H9 (cell line): ENCODE results near the gene CCSER1. TPM values are rescaled to one million over a fixed set of nuclear protein-coding genes. Genes with fewer than 3 reads are reported as not detected.

ENCODE experiments used
- DNase-seq: peaks from one replicate; pipeline ENCODE4 v3.0.0-alpha.2; 2017
- H2AFZ ChIP-seq: one replicate; pipeline ENCODE4 v1.6.1; 2013; ENCODE audit warnings: mild to moderate bottlenecking, low read length, control low read depth, moderate library complexity
- H2AK5ac ChIP-seq: 2 replicates; pipeline ENCODE4 v1.6.1; 2013; ENCODE audit warnings: low read length, control low read depth, mixed read lengths; ENCODE audit not compliant: insufficient read length
- H2BK120ac ChIP-seq: one replicate; pipeline ENCODE4 v1.6.1; 2013; ENCODE audit warnings: low read depth, mild to moderate bottlenecking, low read length, control low read depth, inconsistent platforms; ENCODE audit not compliant: poor library complexity, severe bottlenecking
- H2BK12ac ChIP-seq: 2 replicates; pipeline ENCODE4 v1.6.1; 2013; ENCODE audit warnings: low read length, control low read depth, mixed read lengths, low read depth; ENCODE audit not compliant: insufficient read length
- H2BK15ac ChIP-seq: 2 replicates; pipeline ENCODE4 v1.6.1; 2013; ENCODE audit warnings: low read depth, low read length, control low read depth
- H2BK20ac ChIP-seq: one replicate; pipeline ENCODE4 v1.6.1; 2013; ENCODE audit warnings: low read depth, mild to moderate bottlenecking, low read length, control low read depth, inconsistent platforms; ENCODE audit not compliant: poor library complexity, severe bottlenecking
- H2BK5ac ChIP-seq: 2 replicates; pipeline ENCODE4 v1.6.1; 2013; ENCODE audit warnings: low read length, control low read depth, mixed read lengths; ENCODE audit not compliant: insufficient read length
- H3K14ac ChIP-seq: 2 replicates; pipeline ENCODE4 v1.6.1; 2013; ENCODE audit warnings: low read length, control low read depth; ENCODE audit not compliant: insufficient read depth
- H3K18ac ChIP-seq: 2 replicates; pipeline ENCODE4 v1.6.1; 2013; ENCODE audit warnings: low read depth, mild to moderate bottlenecking, mixed read lengths, low read length, control low read depth; ENCODE audit not compliant: insufficient read length
- H3K23ac ChIP-seq: 2 replicates; pipeline ENCODE4 v1.6.1; 2013; ENCODE audit warnings: low read length, control low read depth, mixed read lengths, low read depth; ENCODE audit not compliant: insufficient read length
- H3K23me2 ChIP-seq: 2 replicates; pipeline ENCODE4 v1.6.1; 2013; ENCODE audit warnings: low read depth, mild to moderate bottlenecking, mixed read lengths, low read length, control low read depth; ENCODE audit not compliant: insufficient read length, poor library complexity, severe bottlenecking
- H3K27ac ChIP-seq: 2 replicates; pipeline ENCODE4 v1.5.1; 2013; ENCODE audit warnings: low read length, control low read depth, mixed read lengths, low read depth; ENCODE audit not compliant: insufficient read length
- H3K27me3 ChIP-seq: 2 replicates; pipeline ENCODE4 v1.6.1; 2013; ENCODE audit warnings: low read length, control low read depth, inconsistent platforms; ENCODE audit not compliant: insufficient read depth
- H3K4ac ChIP-seq: 2 replicates; pipeline ENCODE4 v1.6.1; 2013; ENCODE audit warnings: low read depth, mild to moderate bottlenecking, control low read depth, inconsistent platforms, low read length, moderate library complexity
- H3K4me1 ChIP-seq: 2 replicates; pipeline ENCODE4 v1.6.1; 2013; ENCODE audit warnings: low read length, control low read depth, inconsistent platforms; ENCODE audit not compliant: insufficient read depth
- H3K4me2 ChIP-seq: 2 replicates; pipeline ENCODE4 v1.6.1; 2013; ENCODE audit warnings: low read length, control low read depth, mixed read lengths; ENCODE audit not compliant: insufficient read length, insufficient read depth
- H3K56ac ChIP-seq: 2 replicates; pipeline ENCODE4 v1.6.1; 2013; ENCODE audit warnings: low read depth, mild to moderate bottlenecking, mixed read lengths, low read length, control low read depth; ENCODE audit not compliant: insufficient read length
- H3K79me1 ChIP-seq: 2 replicates; pipeline ENCODE4 v1.6.1; 2013; ENCODE audit warnings: low read depth, mild to moderate bottlenecking, moderate library complexity, low read length, control low read depth, inconsistent platforms; ENCODE audit not compliant: insufficient read depth, poor library complexity, severe bottlenecking
- H3K79me2 ChIP-seq: 2 replicates; pipeline ENCODE4 v1.6.1; 2013; ENCODE audit warnings: low read length, control low read depth, inconsistent platforms; ENCODE audit not compliant: insufficient read depth
- H3K9ac ChIP-seq: 2 replicates; pipeline ENCODE4 v1.6.1; 2013; ENCODE audit warnings: low read length, control low read depth, mixed read lengths; ENCODE audit not compliant: insufficient read length; ENCODE audit errors: extremely low read depth
- H3K9me3 ChIP-seq: one replicate; pipeline ENCODE4 v1.6.1; 2013; ENCODE audit warnings: low read depth, low read length, inconsistent platforms; ENCODE audit not compliant: control insufficient read depth
- H3T11ph ChIP-seq: one replicate; pipeline ENCODE4 v1.6.1; 2013; ENCODE audit warnings: mild to moderate bottlenecking, low read length, control low read depth, inconsistent platforms
- H4K20me1 ChIP-seq: one replicate; pipeline ENCODE4 v1.6.1; 2013; ENCODE audit not compliant: control insufficient read depth, insufficient read length, insufficient read depth
- H4K5ac ChIP-seq: 2 replicates; pipeline ENCODE4 v1.6.1; 2013; ENCODE audit warnings: low read depth, mild to moderate bottlenecking, mixed read lengths, low read length, control low read depth; ENCODE audit not compliant: insufficient read length
- H4K8ac ChIP-seq: replicated peaks from 2 replicates; pipeline ENCODE4 v1.6.1; 2013; ENCODE audit warnings: low read length, control low read depth, mixed read lengths, low read depth; ENCODE audit not compliant: insufficient read length
- H4K91ac ChIP-seq: 2 replicates; pipeline ENCODE4 v1.6.1; 2013; ENCODE audit warnings: low read depth, mild to moderate bottlenecking, moderate library complexity, mixed read lengths, low read length, control low read depth; ENCODE audit not compliant: insufficient read length
- H3K27ac Mint-ChIP-seq, 3 experiments: 2 replicates in 2 of 3; 3 replicates in 1 of 3; pipeline ENCODE4 v1.8.0; 2020 to 2021; ENCODE audit warnings: mixed read lengths in 3 of 3, mild to moderate bottlenecking in 1 of 3, moderate library complexity in 1 of 3
- H3K27me3 Mint-ChIP-seq: 2 replicates; pipeline ENCODE4 v1.8.0; 2021; ENCODE audit warnings: low read depth, mild to moderate bottlenecking, moderate library complexity, mixed read lengths
- H3K36me3 Mint-ChIP-seq, 3 experiments: 2 replicates in 2 of 3; 3 replicates in 1 of 3; pipeline ENCODE4 v1.8.0; 2020 to 2021; ENCODE audit warnings: low read depth in 3 of 3, mixed read lengths in 3 of 3; ENCODE audit not compliant: insufficient read depth in 1 of 3
- H3K4me1 Mint-ChIP-seq, 2 experiments: 2 replicates each; pipeline ENCODE4 v1.8.0; 2020; ENCODE audit warnings: mixed read lengths in 2 of 2
- H3K4me3 Mint-ChIP-seq, 2 experiments: 2 replicates in 1 of 2; 3 replicates in 1 of 2; pipeline ENCODE4 v1.8.0; 2020 to 2021; ENCODE audit warnings: mild to moderate bottlenecking in 2 of 2, mixed read lengths in 2 of 2, moderate library complexity in 1 of 2
- H3K9me3 Mint-ChIP-seq, 2 experiments: 2 replicates in 1 of 2; 3 replicates in 1 of 2; pipeline ENCODE4 v1.8.0; 2020; ENCODE audit warnings: mild to moderate bottlenecking in 2 of 2, mixed read lengths in 2 of 2, moderate library complexity in 1 of 2
- WGBS: extraction: QIAGEN DNeasy Blood & Tissue Kit; methylation state at CpG from one replicate; pipeline ENCODE4 v1.1.7; 2013; ENCODE audit warnings: missing lambda C conversion rate, low lambda C conversion rate, mixed read lengths; ENCODE audit not compliant: insufficient read length; ENCODE audit errors: extremely low coverage; 5-methylcytosine and 5-hydroxymethylcytosine counted together
- total RNA-seq: library from RNA; stranded (reverse); gene quantifications from 2 replicates; pipeline ENCODE4 v1.2.1, GENCODE V29; 2021
- TF ChIP-seq, protein P1 (sequence below): fragments of 200-600 bp; sonication (generic); conservative IDR thresholded peaks from 3 replicates; pipeline ENCODE4 v1.8.0; 2021; ENCODE audit warnings: antibody characterized with exemption, mild to moderate bottlenecking

Gene CCSER1
- total RNA-seq, 1 experiment from 2014 or later, result 0.37 TPM

GRCh38 chr4:91611782-91612181 is 1484.6 kb downstream of the CCSER1 start:
- Histone ChIP-seq H2BK15ac (no peak overlapping the region), H3K9ac (no peak overlapping the region), H2BK120ac (no peak overlapping the region), H2BK5ac (no peak overlapping the region), H2AK5ac (no peak overlapping the region), H4K8ac (no peak overlapping the region), H3K79me1 (no peaks in the 10 kb centered on the region), H3K23ac (no peak overlapping the region), H2BK20ac (no peak overlapping the region), H3K9me3 (no peaks in the 10 kb centered on the region), H3K14ac (no peak overlapping the region), H4K91ac (no peak overlapping the region), H3K23me2 (no peaks in the 10 kb centered on the region), H4K5ac (no peak overlapping the region), H3K79me2 (no peaks in the 10 kb centered on the region), H3K56ac (no peak overlapping the region), H3K4ac (no peak overlapping the region), H3T11ph (no peak overlapping the region), H2AFZ (peak overlapping the region; percentile 73), H3K27ac (no peak overlapping the region), H4K20me1 (no peaks in the 10 kb centered on the region), H3K4me2 (no peak overlapping the region), H3K4me1 (peaks cover 6% of the 10 kb centered on the region; the same call in 1 of the 2 replicates), H2BK12ac (no peak overlapping the region), H3K18ac (no peak overlapping the region), H3K27me3 (no peaks in the 10 kb centered on the region)
- H3K27me3 Mint-ChIP-seq, result no peaks in the 10 kb centered on the region; the same call in 1 of the 2 replicates
- peaks cover 0 to 8% (median 7%) of the 10 kb centered on the region in 3 experiments; a peak in 3 of 7 replicates for H3K36me3 Mint-ChIP-seq
- no peak for DNase-seq
- H3K4me1 Mint-ChIP-seq, result peaks cover 17 to 18% of the 10 kb centered on the region in 2 experiments
- H3K27ac Mint-ChIP-seq, result peak overlapping the region in 2 of 3 experiments; percentile 12 to 88; a peak in 3 of 7 replicates
- no peaks in the 10 kb centered on the region; a peak in 1 of 5 replicates for H3K9me3 Mint-ChIP-seq
- WGBS, result no CpG with 5 or more reads among the region's 5 CpGs
- TF ChIP-seq, protein P1, sequence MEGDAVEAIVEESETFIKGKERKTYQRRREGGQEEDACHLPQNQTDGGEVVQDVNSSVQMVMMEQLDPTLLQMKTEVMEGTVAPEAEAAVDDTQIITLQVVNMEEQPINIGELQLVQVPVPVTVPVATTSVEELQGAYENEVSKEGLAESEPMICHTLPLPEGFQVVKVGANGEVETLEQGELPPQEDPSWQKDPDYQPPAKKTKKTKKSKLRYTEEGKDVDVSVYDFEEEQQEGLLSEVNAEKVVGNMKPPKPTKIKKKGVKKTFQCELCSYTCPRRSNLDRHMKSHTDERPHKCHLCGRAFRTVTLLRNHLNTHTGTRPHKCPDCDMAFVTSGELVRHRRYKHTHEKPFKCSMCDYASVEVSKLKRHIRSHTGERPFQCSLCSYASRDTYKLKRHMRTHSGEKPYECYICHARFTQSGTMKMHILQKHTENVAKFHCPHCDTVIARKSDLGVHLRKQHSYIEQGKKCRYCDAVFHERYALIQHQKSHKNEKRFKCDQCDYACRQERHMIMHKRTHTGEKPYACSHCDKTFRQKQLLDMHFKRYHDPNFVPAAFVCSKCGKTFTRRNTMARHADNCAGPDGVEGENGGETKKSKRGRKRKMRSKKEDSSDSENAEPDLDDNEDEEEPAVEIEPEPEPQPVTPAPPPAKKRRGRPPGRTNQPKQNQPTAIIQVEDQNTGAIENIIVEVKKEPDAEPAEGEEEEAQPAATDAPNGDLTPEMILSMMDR, result no peak
- no peak overlapping the region for H3K4me3 Mint-ChIP-seq
